Activated T-helper 1 cell treated with Interleukin-2 at 50 U/mL for 16 hours (primary cell): ENCODE results near the gene NKX2-4.

ENCODE experiments used
- DNase-seq: peaks from one replicate; pipeline ENCODE4 v3.0.0-alpha.2; 2020; ENCODE audit warnings: low read depth

NKX2-4 gene

DNA sequence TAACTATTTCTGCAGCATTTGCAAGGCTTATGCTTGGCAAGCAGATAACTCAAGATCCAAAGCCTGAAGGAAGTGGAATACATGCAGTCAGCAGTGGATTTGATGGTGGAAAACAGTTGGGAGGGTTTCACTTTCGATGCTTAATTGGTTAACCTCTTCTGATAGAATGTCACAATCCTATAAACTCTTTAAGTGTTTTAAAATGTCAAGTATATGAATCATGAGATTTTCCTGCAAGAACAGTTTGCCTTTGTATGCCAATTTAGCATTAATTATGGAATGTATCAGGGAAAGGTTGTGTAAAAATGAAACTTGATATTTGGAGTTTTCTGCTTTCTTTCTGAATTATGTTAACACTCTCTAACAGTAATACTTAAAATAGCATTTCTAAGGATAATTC is 36.6 kb downstream of the NKX2-4 start:
- DNase-seq, result no peak

- DNase-seq, result no peak
These were observed 38.6 kb downstream of the NKX2-4 start for GRCh38 chr20:21358737-21359136.

DNA sequence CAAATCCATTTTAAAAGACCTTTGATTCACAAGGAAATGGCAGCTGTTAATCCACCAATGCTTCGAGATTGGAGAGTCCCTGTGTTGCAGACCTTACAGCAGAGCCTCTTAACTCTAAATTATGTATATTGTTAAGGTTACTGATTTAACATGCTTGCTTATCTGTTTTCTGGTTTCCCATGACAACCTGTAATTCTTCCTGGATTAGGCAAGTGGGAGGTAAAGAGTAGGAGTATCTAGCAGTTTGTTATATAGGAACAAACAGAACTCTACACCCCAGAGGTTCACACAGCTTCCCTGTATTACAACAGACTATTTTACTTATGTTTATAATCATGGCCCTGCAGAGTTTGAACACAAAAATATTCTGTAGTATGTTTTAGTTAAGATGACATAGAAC is 39.5 kb downstream of the NKX2-4 start:
- no peak for DNase-seq

DNA sequence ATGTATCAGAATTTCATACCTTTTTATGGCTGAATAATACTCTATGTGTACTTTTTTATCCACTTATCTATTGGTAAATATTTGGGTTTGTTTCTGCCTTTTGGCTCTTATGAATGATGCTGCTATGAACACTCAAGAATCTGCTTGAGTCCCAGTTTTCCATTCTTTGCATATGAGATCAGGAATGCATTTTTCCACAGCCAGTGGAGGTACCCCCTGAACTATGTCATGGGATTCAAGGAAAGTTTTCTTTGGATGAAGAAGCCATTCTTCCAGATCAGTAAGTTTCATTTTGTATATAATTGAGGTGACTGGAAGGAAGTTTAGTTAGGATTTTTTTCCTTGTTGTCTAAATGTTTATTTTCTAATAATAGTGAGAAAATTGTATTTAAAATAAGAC is 40.9 kb downstream of the NKX2-4 start:
- no peak for DNase-seq

DNA sequence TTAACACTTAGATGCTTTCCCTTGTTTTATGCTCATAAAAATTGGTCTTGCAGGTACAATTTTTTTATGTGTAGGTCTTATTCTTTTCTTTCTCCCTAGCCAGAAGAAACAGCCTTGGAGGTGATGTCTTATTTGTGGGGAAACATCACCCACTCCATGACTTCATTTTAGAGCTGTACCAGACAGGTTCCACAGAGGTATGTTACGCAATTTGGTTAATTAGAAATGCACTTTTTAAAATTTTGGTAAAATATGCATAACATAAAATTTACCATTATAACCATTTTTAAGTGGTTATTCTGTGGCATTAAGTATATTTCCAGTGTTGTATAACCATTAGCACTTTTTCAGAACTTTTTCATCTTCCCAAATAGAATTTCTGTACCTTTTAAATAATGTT is 41.3 kb downstream of the NKX2-4 start:
- no peak for DNase-seq

DNA sequence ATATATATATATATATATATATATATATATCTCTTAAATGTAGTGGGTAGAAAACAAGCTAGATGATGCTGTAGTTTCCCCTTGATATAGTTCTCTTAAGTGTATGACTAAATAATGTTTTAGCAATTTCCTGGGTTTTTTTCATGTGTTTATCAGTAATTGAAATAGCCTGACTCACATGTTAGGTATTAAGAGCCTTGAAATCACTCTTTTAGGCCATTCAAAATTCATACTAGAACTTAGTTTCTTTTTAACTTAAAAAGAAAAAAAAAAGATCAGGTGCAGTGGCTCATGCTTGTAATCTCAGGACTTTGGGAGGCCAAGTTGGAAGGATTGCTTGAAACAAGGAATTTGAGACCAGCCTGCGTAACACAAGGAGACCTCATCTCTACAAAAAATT is 44.1 kb downstream of the NKX2-4 start:
- no peak for DNase-seq

DNA sequence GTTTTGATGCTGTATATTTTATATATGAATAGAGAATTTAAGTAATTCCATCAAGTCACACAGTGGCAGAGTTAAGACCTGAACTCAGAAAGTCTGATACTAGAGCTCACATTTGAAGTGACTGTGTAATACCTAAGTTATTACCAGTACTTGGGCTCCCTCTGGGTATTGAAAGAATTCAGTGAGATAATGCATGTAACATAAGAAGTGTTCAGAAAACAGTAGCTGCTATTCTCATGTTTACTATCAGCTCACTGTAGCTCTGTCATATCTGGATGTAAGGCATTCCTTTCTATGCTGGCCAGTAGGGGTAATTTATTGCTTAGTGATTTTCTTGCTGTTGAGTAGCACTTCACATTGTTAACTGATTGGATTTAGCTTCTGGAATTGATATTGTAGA is 44.6 kb downstream of the NKX2-4 start:
- no peak for DNase-seq
